HCT116 (cell line): Measurements from ENCODE around the gene SPHKAP. TPM values are rescaled to one million over a fixed set of nuclear protein-coding genes. Genes with fewer than 3 reads are reported as not detected.

Experiments
- ATAC-seq: fragments of 200-7000 bp; cut with Tn5 transposase; 2 replicates; pipeline ENCODE4 v1.9.1; 2020; ENCODE audit warnings: mild to moderate bottlenecking, moderate library complexity
- BruUV-seq: library from RNA; stranded (reverse); fragments of 400-500 nt; replicated peaks from 2 replicates; lab custom pipeline; 2021; lab: Mats Ljungman, UMichigan
- CTCF ChIA-PET: fragments of 300-600 bp; sonication (Branson Sonifier 250); formaldehyde crosslinking; loops from one replicate; lab custom pipeline; 2021; ENCODE audit warnings: antibody characterized with exemption; lab: Charles Lee
- POLR2A ChIA-PET: fragments of 300-600, 350-600 bp; sonication (Branson Sonifier 250); formaldehyde crosslinking; loops from one replicate; lab custom pipeline; 2021; ENCODE audit warnings: antibody characterized with exemption; lab: Charles Lee
- RAD21 ChIA-PET, 2 experiments: fragments of 300-600 bp; sonication (Branson Sonifier 250); formaldehyde crosslinking; loops; one replicate each; lab custom pipeline; 2023; ENCODE audit warnings: low total read pairs in 2 of 2; ENCODE audit not compliant: uncharacterized antibody in 2 of 2, unreplicated experiment in 2 of 2, low non-redundant PET in 1 of 2; lab: Charles Lee
- DNase-seq: peaks from one replicate; pipeline ENCODE4 v3.0.0-alpha.2; 2010; ENCODE audit warnings: low read depth, low spot score
- H2AFZ ChIP-seq: fragments of 200-600 bp; shearing (Covaris generic), sonication (generic); 2 replicates; pipeline ENCODE4 v1.6.1; 2017; ENCODE audit warnings: low read depth, mixed run types, mixed read lengths, antibody characterized with exemption, low read length; ENCODE audit not compliant: poor library complexity, severe bottlenecking
- H3K27ac ChIP-seq: 2 replicates; pipeline ENCODE4 v1.5.1; 2012; ENCODE audit warnings: low read depth, low read length
- H3K27me3 ChIP-seq: fragments of 200-600 bp; sonication (generic); 2 replicates; pipeline ENCODE4 v1.6.1; 2016; ENCODE audit warnings: mixed run types, low read length, mixed read lengths; ENCODE audit not compliant: insufficient read depth
- H3K36me3 ChIP-seq, 2 experiments: fragments of 200-500 bp in 1 of 2; fragments of 200-600 bp in 1 of 2; sonication (Bioruptor generic) in 1 of 2; sonication (generic) in 1 of 2; 2 replicates each; pipeline versions ENCODE4 v1.5.1 to v1.6.1; 2014 to 2016; ENCODE audit warnings: low read length in 2 of 2, inconsistent platforms in 1 of 2, mixed read lengths in 1 of 2, mixed run types in 1 of 2; ENCODE audit not compliant: insufficient read depth in 2 of 2, control insufficient read depth in 1 of 2
- H3K4me1 ChIP-seq, 2 experiments: fragments of 200-600 bp in 1 of 2; sonication (generic) in 1 of 2; 2 replicates each; pipeline versions ENCODE4 v1.5.1 to v1.6.1; 2012 to 2017; ENCODE audit warnings: low read length in 2 of 2, inconsistent platforms in 1 of 2, mild to moderate bottlenecking in 1 of 2, mixed read lengths in 1 of 2, mixed run types in 1 of 2, moderate library complexity in 1 of 2; ENCODE audit not compliant: insufficient read depth in 2 of 2, control insufficient read depth in 1 of 2
- H3K4me2 ChIP-seq: fragments of 200-600 bp; sonication (generic); 2 replicates; pipeline ENCODE4 v1.6.1; 2017; ENCODE audit warnings: mixed run types, low read length, mixed read lengths
- H3K4me3 ChIP-seq, 2 experiments: fragments of 200-600 bp in 1 of 2; sonication (generic) in 1 of 2; replicated peaks in 1 of 2; 2 replicates each; pipeline ENCODE4 v1.5.1; 2011 to 2016; ENCODE audit warnings: low read length in 2 of 2, control low read depth in 1 of 2, low read depth in 1 of 2, mild to moderate bottlenecking in 1 of 2, mixed read lengths in 1 of 2, mixed run types in 1 of 2
- H3K79me2 ChIP-seq: fragments of 200-600 bp; sonication (generic); 2 replicates; pipeline ENCODE4 v1.6.1; 2017; ENCODE audit warnings: mild to moderate bottlenecking, mixed run types, low read length, moderate library complexity, mixed read lengths; ENCODE audit not compliant: insufficient read depth
- H3K9ac ChIP-seq: fragments of 200-600 bp; sonication (generic); 2 replicates; pipeline ENCODE4 v1.6.1; 2016; ENCODE audit warnings: low read length, mixed read lengths
- H3K9me2 ChIP-seq: fragments of 200-600 bp; sonication (generic), shearing (Covaris generic); 2 replicates; pipeline ENCODE4 v1.6.1; 2017; ENCODE audit warnings: mixed run types, mild to moderate bottlenecking, moderate library complexity; ENCODE audit not compliant: insufficient read depth
- H3K9me3 ChIP-seq, 2 experiments: fragments of 200-500 bp in 1 of 2; fragments of 200-600 bp in 1 of 2; sonication (Bioruptor generic) in 1 of 2; sonication (generic) in 1 of 2; 2 replicates each; pipeline ENCODE4 v1.6.1; 2014 to 2017; ENCODE audit warnings: low read length in 2 of 2, mixed read lengths in 2 of 2, inconsistent platforms in 1 of 2, low read depth in 1 of 2, mild to moderate bottlenecking in 1 of 2, mixed run types in 1 of 2, moderate library complexity in 1 of 2; ENCODE audit not compliant: control insufficient read depth in 1 of 2, insufficient read depth in 1 of 2
- H4K20me1 ChIP-seq: fragments of 200-600 bp; sonication (generic), shearing (Covaris generic); 2 replicates; pipeline ENCODE4 v1.6.1; 2017; ENCODE audit warnings: mixed run types, mild to moderate bottlenecking, moderate library complexity; ENCODE audit not compliant: insufficient read depth
- CEBPB ChIP-seq: IDR thresholded peaks from 2 replicates; pipeline ENCODE4 v1.6.1; 2012; ENCODE audit warnings: low read depth
- ELF1 ChIP-seq: IDR thresholded peaks from 2 replicates; pipeline ENCODE4 v1.6.1; 2012; ENCODE audit warnings: low read depth, borderline replicate concordance
- EZH2 ChIP-seq: fragments of 200-600 bp; sonication (generic); IDR thresholded peaks from 2 replicates; pipeline ENCODE4 v1.6.1; 2017; ENCODE audit warnings: antibody characterized with exemption, mixed run types
- EZH2phosphoT487 ChIP-seq: fragments of 200-600 bp; IDR thresholded peaks from 2 replicates; pipeline ENCODE4 v1.6.1; 2018; ENCODE audit warnings: antibody characterized with exemption, borderline replicate concordance
- FOSL1 ChIP-seq: IDR thresholded peaks from 2 replicates; pipeline ENCODE4 v1.6.1; 2012; ENCODE audit warnings: low read depth
- POLR2AphosphoS5 ChIP-seq: IDR thresholded peaks from 2 replicates; pipeline ENCODE4 v1.6.1; 2011; ENCODE audit warnings: mild to moderate bottlenecking, low read depth, low read length, moderate library complexity
- RAD21 ChIP-seq: IDR thresholded peaks from 2 replicates; pipeline ENCODE4 v1.6.1; 2012; ENCODE audit warnings: low read depth, mild to moderate bottlenecking
- SIN3A ChIP-seq: IDR thresholded peaks from 2 replicates; pipeline ENCODE4 v1.6.1; 2012; ENCODE audit warnings: low read depth
- SP1 ChIP-seq: IDR thresholded peaks from 2 replicates; pipeline ENCODE4 v1.6.1; 2012; ENCODE audit warnings: low read depth
- TCF7L2 ChIP-seq: IDR thresholded peaks from 2 replicates; pipeline ENCODE4 v1.7.0; 2011; ENCODE audit warnings: borderline replicate concordance, inconsistent platforms; ENCODE audit not compliant: insufficient read depth, insufficient read length; ENCODE audit errors: extremely low read depth
- YY1 ChIP-seq: IDR thresholded peaks from 2 replicates; pipeline ENCODE4 v1.6.1; 2011; ENCODE audit warnings: low read length, low read depth, moderate library complexity, mild to moderate bottlenecking; ENCODE audit not compliant: insufficient replicate concordance; ENCODE audit errors: extremely low read depth
- ZFX ChIP-seq: fragments of 450-650 bp; IDR thresholded peaks from 2 replicates; pipeline ENCODE4 v1.6.1; 2017
- ZNF274 ChIP-seq: fragments of 200-500 bp; sonication (Bioruptor generic); IDR thresholded peaks from 2 replicates; pipeline ENCODE4 v1.6.1; 2014; ENCODE audit warnings: mild to moderate bottlenecking, low read depth, low read length, inconsistent platforms
- intact Hi-C: fragments of 100-400 bp; cut with micrococcal nuclease; formaldehyde crosslinking; loops from 2 replicates; pipeline ENCODE4 v1.10.0; 2022
- total RNA-seq: library from RNA; stranded (reverse); gene quantifications from one replicate; pipeline ENCODE4 v1.2.1, GENCODE V29; 2021; ENCODE audit not compliant: unreplicated experiment
- TF ChIP-seq, protein P1 (sequence below): IDR thresholded peaks from 2 replicates; pipeline ENCODE4 v1.6.1; 2012; ENCODE audit warnings: low read depth
- TF ChIP-seq, protein P2 (sequence below): IDR thresholded peaks from 2 replicates; pipeline ENCODE4 v1.6.1; 2012
- TF ChIP-seq, protein P3 (sequence below): IDR thresholded peaks from 2 replicates; pipeline ENCODE4 v1.6.1; 2011; ENCODE audit warnings: mild to moderate bottlenecking, low read length, moderate library complexity; ENCODE audit not compliant: insufficient replicate concordance; ENCODE audit errors: extremely low read depth
- TF ChIP-seq, protein P4 (sequence below), 3 experiments: fragments of 200-600 bp in 1 of 3; sonication (generic) in 1 of 3; IDR thresholded peaks in 2 of 3; conservative IDR thresholded peaks in 1 of 3; 2 replicates each; pipeline ENCODE4 v1.5.1; 2012 to 2017; ENCODE audit warnings: low read depth in 2 of 3, low read length in 2 of 3, antibody characterized with exemption in 1 of 3, borderline replicate concordance in 1 of 3, control low read depth in 1 of 3, mild to moderate bottlenecking in 1 of 3, mixed read lengths in 1 of 3, mixed run types in 1 of 3, moderate library complexity in 1 of 3; ENCODE audit not compliant: insufficient read depth in 1 of 3
- TF ChIP-seq, protein P5 (sequence below): IDR thresholded peaks from 2 replicates; pipeline ENCODE4 v1.6.1; 2012

SPHKAP gene
- total RNA-seq, 1 experiment from 2014 or later: not detected

DNA sequence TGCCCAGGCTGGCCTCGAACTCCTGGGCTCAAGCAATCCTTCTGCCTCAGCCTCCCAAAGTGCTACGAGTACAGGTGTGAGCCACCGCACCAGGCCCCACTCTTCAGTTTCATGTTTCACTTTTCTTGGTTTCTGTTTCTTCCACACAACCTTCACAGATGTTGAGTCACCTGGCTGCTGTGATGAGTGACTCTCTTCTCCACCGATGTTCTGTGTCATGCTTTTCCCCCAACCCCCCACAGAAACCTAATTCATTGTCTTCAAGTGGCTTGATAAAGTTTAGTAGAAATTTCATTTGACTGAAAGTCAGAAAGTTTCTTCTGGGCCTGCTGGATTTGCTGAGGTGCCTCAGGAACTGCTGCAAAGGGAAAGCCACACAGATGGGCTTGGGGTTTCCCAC, 78.5 kb downstream of the SPHKAP start:
- no peak overlapping the region for H3K27ac ChIP-seq
- no peaks in the 10 kb centered on the region for H3K9me3 ChIP-seq
- ChIA-PET POLR2A (no interaction called here), RAD21 (no interaction called here), CTCF (no interaction called here)
- no peak overlapping the region for H2AFZ ChIP-seq
- H3K4me3 ChIP-seq: no peak overlapping the region
- no TSS peak for BruUV-seq
- H3K9me2 ChIP-seq: no peaks in the 10 kb centered on the region
- H4K20me1 ChIP-seq: no peaks in the 10 kb centered on the region
- TF ChIP-seq SP1 (no peak), ZFX (no peak), RAD21 (no peak), EZH2phosphoT487 (no peak), SIN3A (no peak), FOSL1 (no peak), POLR2AphosphoS5 (no peak), ZNF274 (no peak), CEBPB (no peak), YY1 (no peak), EZH2 (no peak), TCF7L2 (no peak), ELF1 (no peak)
- TF ChIP-seq, protein P1, sequence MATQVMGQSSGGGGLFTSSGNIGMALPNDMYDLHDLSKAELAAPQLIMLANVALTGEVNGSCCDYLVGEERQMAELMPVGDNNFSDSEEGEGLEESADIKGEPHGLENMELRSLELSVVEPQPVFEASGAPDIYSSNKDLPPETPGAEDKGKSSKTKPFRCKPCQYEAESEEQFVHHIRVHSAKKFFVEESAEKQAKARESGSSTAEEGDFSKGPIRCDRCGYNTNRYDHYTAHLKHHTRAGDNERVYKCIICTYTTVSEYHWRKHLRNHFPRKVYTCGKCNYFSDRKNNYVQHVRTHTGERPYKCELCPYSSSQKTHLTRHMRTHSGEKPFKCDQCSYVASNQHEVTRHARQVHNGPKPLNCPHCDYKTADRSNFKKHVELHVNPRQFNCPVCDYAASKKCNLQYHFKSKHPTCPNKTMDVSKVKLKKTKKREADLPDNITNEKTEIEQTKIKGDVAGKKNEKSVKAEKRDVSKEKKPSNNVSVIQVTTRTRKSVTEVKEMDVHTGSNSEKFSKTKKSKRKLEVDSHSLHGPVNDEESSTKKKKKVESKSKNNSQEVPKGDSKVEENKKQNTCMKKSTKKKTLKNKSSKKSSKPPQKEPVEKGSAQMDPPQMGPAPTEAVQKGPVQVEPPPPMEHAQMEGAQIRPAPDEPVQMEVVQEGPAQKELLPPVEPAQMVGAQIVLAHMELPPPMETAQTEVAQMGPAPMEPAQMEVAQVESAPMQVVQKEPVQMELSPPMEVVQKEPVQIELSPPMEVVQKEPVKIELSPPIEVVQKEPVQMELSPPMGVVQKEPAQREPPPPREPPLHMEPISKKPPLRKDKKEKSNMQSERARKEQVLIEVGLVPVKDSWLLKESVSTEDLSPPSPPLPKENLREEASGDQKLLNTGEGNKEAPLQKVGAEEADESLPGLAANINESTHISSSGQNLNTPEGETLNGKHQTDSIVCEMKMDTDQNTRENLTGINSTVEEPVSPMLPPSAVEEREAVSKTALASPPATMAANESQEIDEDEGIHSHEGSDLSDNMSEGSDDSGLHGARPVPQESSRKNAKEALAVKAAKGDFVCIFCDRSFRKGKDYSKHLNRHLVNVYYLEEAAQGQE: no peak
- TF ChIP-seq, protein P2, sequence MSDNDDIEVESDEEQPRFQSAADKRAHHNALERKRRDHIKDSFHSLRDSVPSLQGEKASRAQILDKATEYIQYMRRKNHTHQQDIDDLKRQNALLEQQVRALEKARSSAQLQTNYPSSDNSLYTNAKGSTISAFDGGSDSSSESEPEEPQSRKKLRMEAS: no peak
- TF ChIP-seq, protein P3, sequence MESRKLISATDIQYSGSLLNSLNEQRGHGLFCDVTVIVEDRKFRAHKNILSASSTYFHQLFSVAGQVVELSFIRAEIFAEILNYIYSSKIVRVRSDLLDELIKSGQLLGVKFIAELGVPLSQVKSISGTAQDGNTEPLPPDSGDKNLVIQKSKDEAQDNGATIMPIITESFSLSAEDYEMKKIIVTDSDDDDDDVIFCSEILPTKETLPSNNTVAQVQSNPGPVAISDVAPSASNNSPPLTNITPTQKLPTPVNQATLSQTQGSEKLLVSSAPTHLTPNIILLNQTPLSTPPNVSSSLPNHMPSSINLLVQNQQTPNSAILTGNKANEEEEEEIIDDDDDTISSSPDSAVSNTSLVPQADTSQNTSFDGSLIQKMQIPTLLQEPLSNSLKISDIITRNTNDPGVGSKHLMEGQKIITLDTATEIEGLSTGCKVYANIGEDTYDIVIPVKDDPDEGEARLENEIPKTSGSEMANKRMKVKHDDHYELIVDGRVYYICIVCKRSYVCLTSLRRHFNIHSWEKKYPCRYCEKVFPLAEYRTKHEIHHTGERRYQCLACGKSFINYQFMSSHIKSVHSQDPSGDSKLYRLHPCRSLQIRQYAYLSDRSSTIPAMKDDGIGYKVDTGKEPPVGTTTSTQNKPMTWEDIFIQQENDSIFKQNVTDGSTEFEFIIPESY: no peak
- TF ChIP-seq, protein P4, sequence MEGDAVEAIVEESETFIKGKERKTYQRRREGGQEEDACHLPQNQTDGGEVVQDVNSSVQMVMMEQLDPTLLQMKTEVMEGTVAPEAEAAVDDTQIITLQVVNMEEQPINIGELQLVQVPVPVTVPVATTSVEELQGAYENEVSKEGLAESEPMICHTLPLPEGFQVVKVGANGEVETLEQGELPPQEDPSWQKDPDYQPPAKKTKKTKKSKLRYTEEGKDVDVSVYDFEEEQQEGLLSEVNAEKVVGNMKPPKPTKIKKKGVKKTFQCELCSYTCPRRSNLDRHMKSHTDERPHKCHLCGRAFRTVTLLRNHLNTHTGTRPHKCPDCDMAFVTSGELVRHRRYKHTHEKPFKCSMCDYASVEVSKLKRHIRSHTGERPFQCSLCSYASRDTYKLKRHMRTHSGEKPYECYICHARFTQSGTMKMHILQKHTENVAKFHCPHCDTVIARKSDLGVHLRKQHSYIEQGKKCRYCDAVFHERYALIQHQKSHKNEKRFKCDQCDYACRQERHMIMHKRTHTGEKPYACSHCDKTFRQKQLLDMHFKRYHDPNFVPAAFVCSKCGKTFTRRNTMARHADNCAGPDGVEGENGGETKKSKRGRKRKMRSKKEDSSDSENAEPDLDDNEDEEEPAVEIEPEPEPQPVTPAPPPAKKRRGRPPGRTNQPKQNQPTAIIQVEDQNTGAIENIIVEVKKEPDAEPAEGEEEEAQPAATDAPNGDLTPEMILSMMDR (IDR thresholded peaks at IDR 0.05 in 2 of 3, conservative IDR thresholded peaks at IDR 0.05 in 1 of 3; ENCODE audit: borderline replicate concordance in 1 of 3, insufficient read depth in 1 of 3, low read depth in 2 of 3, low read length in 2 of 3): no peak
- TF ChIP-seq, protein P5, sequence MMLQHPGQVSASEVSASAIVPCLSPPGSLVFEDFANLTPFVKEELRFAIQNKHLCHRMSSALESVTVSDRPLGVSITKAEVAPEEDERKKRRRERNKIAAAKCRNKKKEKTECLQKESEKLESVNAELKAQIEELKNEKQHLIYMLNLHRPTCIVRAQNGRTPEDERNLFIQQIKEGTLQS: no peak
- H3K27me3 ChIP-seq: no peaks in the 10 kb centered on the region; the same call in 1 of the 2 replicates
- no peaks in the 10 kb centered on the region for H3K79me2 ChIP-seq
- intact Hi-C loops: no loop called here
- peaks cover 0 to 2% of the 10 kb centered on the region in 2 experiments; a peak in 1 of 4 replicates for H3K4me1 ChIP-seq
- ATAC-seq (no peak), DNase-seq (no peak)
- no peak overlapping the region for H3K9ac ChIP-seq
- H3K36me3 ChIP-seq: no peaks in the 10 kb centered on the region
- H3K4me2 ChIP-seq: no peak overlapping the region
